OCI-LY3 (cell line): ENCODE results near the gene SPTAN1.

Source experiments
- EZH2phosphoT487 ChIP-seq: fragments of 200-600 bp; shearing (Covaris generic); IDR thresholded peaks from 2 replicates; pipeline ENCODE4 v1.6.1; 2018; ENCODE audit warnings: antibody characterized with exemption, mixed run types, low read depth
- TF ChIP-seq, protein P1 (sequence below): fragments of 200-600, 300-600 bp; sonication (generic); IDR thresholded peaks from 2 replicates; pipeline ENCODE4 v1.5.1; 2014; ENCODE audit warnings: antibody characterized with exemption, low read length, low read depth

DNA sequence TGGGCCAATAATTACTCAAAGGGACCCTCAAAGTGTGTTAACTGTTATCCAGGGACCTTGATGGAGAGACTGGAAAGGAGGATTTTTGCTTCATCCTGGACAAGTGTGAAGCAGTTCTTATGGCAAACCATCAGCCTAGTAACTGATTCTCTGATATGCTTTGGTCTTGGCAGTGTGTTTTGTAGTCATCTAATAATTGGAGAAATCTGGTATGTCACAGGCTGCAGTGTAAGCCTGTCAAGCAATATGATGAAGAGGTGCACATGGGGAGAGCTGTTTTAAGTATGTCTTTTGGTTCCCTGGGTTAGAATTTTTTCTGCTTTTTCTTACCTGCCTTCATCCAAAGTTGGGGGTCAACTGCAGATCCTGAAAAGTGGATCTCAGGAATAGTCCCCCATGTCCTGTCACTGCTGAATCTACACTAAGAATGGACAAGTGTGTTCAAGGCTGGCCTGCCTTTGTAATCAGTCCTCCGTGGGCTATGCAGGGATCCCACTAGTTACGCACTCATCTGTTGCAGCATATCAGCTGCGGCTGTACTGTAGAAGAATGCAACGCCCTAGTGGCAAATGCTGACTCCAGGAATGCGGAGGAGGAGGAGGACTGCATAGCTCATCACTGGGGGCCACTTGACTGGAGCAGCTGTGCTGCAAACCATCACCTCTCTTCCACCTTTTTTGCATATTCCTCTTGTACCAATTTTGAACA, 1.9 kb downstream of the SPTAN1 start:
- TF ChIP-seq, protein P1, sequence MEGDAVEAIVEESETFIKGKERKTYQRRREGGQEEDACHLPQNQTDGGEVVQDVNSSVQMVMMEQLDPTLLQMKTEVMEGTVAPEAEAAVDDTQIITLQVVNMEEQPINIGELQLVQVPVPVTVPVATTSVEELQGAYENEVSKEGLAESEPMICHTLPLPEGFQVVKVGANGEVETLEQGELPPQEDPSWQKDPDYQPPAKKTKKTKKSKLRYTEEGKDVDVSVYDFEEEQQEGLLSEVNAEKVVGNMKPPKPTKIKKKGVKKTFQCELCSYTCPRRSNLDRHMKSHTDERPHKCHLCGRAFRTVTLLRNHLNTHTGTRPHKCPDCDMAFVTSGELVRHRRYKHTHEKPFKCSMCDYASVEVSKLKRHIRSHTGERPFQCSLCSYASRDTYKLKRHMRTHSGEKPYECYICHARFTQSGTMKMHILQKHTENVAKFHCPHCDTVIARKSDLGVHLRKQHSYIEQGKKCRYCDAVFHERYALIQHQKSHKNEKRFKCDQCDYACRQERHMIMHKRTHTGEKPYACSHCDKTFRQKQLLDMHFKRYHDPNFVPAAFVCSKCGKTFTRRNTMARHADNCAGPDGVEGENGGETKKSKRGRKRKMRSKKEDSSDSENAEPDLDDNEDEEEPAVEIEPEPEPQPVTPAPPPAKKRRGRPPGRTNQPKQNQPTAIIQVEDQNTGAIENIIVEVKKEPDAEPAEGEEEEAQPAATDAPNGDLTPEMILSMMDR, result no peak
- no peak for TF ChIP-seq EZH2phosphoT487
